ENCODE results near the gene LIM2.

The LIM2 gene

GRCh38 chr19:51338563-51339312, 49.0 kb downstream of the LIM2 start:
- DNase-seq = peak; percentile 88

GRCh38 chr19:51337861-51338562, 49.8 kb downstream of the LIM2 start:
- DNase-seq = no peak

GRCh38 chr19:51337141-51337860, 50.5 kb downstream of the LIM2 start:
- no peak for DNase-seq

GRCh38 chr19:51333836-51334460, 53.8 kb downstream of the LIM2 start:
- no peak for DNase-seq

GRCh38 chr19:51331716-51332115, 56.1 kb downstream of the LIM2 start:
- DNase-seq = no peak

- no peak for DNase-seq
Observed at GRCh38 chr19:51331193-51331592, 56.6 kb downstream of the LIM2 start.

- DNase-seq = no peak
Observed at GRCh38 chr19:51330366-51330765, 57.4 kb downstream of the LIM2 start.

Data from activated CD4-positive, alpha-beta T cell treated with anti-CD3 and anti-CD28 coated beads, Interleukin-10, Interleukin-2, amounts not matched to agents 100 ng/mL and 50 ng/mL, durations not matched to agents 16 hours and 8 hours (primary cell).